B cell (primary cell): ENCODE data around the gene SLC29A3. TPM values are rescaled to one million over a fixed set of nuclear protein-coding genes. Genes with fewer than 3 reads are reported as not detected.
A peak's percentile ranks its signal among the peaks of the same experiment; 100 is the strongest.

Experiments
- ATAC-seq: fragments of 200-7000 bp; cut with Tn5 transposase; one replicate; pipeline ENCODE4 v1.10.0; 2021; ENCODE audit warnings: low read depth, mild to moderate bottlenecking, moderate number of reproducible peaks, moderate library complexity
- CTCF ChIA-PET: fragments of 350-600 bp; sonication (Branson Sonifier 250); formaldehyde crosslinking; loops from one replicate; lab custom pipeline; 2021; ENCODE audit warnings: antibody characterized with exemption, inconsistent platforms; lab: Charles Lee
- POLR2A ChIA-PET: fragments of 350-600 bp; sonication (Branson Sonifier 250); formaldehyde crosslinking; loops from one replicate; lab custom pipeline; 2021; ENCODE audit warnings: antibody characterized with exemption; lab: Charles Lee
- DNase-seq: peaks from one replicate; pipeline ENCODE4 v3.0.0; 2013
- H2AFZ ChIP-seq: 2 replicates; pipeline ENCODE4 v1.6.1; 2012; ENCODE audit warnings: mild to moderate bottlenecking, low read depth, low read length; ENCODE audit not compliant: insufficient read depth, poor library complexity, severe bottlenecking
- H3K27ac ChIP-seq, 2 donors: 1 replicate in 1 of 2; 2 replicates in 1 of 2; pipeline ENCODE4 v1.5.1; 2012 to 2013; ENCODE audit warnings: low read length in 2 of 2, mild to moderate bottlenecking in 2 of 2, moderate library complexity in 1 of 2
- H3K27me3 ChIP-seq, 4 experiments: fragments of 200-600 bp in 1 of 4; sonication (generic) in 1 of 4; replicated peaks in 1 of 4; 1 replicate in 2 of 4; 2 replicates in 2 of 4; pipeline versions ENCODE4 v1.6.1 to v1.7.0; 2013 to 2016; ENCODE audit warnings: low read length in 3 of 4, mild to moderate bottlenecking in 2 of 4, mixed read lengths in 1 of 4, moderate library complexity in 1 of 4; ENCODE audit not compliant: insufficient read depth in 4 of 4, control insufficient read depth in 3 of 4; ENCODE audit errors: control extremely low read depth in 1 of 4
- H3K36me3 ChIP-seq, 2 experiments: replicated peaks in 1 of 2; 1 replicate in 1 of 2; 2 replicates in 1 of 2; pipeline versions ENCODE4 v1.6.1 to v1.7.1; 2013; ENCODE audit warnings: low read length in 1 of 2; ENCODE audit not compliant: insufficient read depth in 2 of 2, control insufficient read depth in 1 of 2; ENCODE audit errors: control extremely low read depth in 1 of 2, extremely low read depth in 1 of 2
- H3K4me1 ChIP-seq, 2 donors: fragments of 200-600 bp in 1 of 2; sonication (generic) in 1 of 2; 1 replicate in 1 of 2; 2 replicates in 1 of 2; pipeline versions ENCODE4 v1.5.1 to v1.6.1; 2013 to 2017; ENCODE audit warnings: low read length in 2 of 2; ENCODE audit not compliant: control insufficient read depth in 2 of 2, insufficient read depth in 2 of 2
- H3K4me2 ChIP-seq: replicated peaks from 2 replicates; pipeline ENCODE3; 2012; ENCODE audit warnings: mild to moderate bottlenecking, low read depth, low read length; ENCODE audit not compliant: poor library complexity, severe bottlenecking
- H3K4me3 ChIP-seq, 5 experiments: fragments of 200-600 bp in 1 of 5; sonication (generic) in 1 of 5; 1 replicate in 3 of 5; 2 replicates in 2 of 5; pipeline versions ENCODE4 v1.5.1 to v1.7.0; 2011 to 2016; ENCODE audit warnings: low read length in 4 of 5, mild to moderate bottlenecking in 4 of 5, low read depth in 2 of 5, control low read depth in 1 of 5, moderate library complexity in 1 of 5; ENCODE audit not compliant: insufficient read depth in 1 of 5; ENCODE audit errors: control extremely low read depth in 1 of 5, extremely low read depth in 1 of 5
- H3K79me2 ChIP-seq: fragments of 200-600 bp; sonication (generic); one replicate; pipeline ENCODE4 v1.6.0; 2016; ENCODE audit warnings: low read length; ENCODE audit not compliant: control insufficient read depth, insufficient read depth
- H3K9ac ChIP-seq: fragments of 200-600 bp; sonication (generic); 2 replicates; pipeline ENCODE4 v1.6.1; 2017; ENCODE audit warnings: mild to moderate bottlenecking, low read length, moderate library complexity
- H3K9me3 ChIP-seq, 3 donors: one replicate each; pipeline versions ENCODE4 v1.6.1 to v1.7.1; 2013; ENCODE audit warnings: low read length in 2 of 3; ENCODE audit not compliant: control insufficient read depth in 2 of 3, insufficient read depth in 1 of 3; ENCODE audit errors: control extremely low read depth in 1 of 3
- H4K20me1 ChIP-seq: 2 replicates; pipeline ENCODE4 v1.6.0; 2012; ENCODE audit warnings: mild to moderate bottlenecking, low read length; ENCODE audit not compliant: insufficient read depth, control insufficient read depth, poor library complexity, severe bottlenecking
- H3K27ac Mint-ChIP-seq: one replicate; pipeline ENCODE4 v1.8.0; 2021; ENCODE audit warnings: mixed read lengths
- H3K27me3 Mint-ChIP-seq: one replicate; pipeline ENCODE4 v1.8.0; 2021; ENCODE audit warnings: mixed read lengths
- H3K4me1 Mint-ChIP-seq: one replicate; pipeline ENCODE4 v1.8.0; 2021; ENCODE audit warnings: mixed read lengths
- H3K4me3 Mint-ChIP-seq: one replicate; pipeline ENCODE4 v1.8.0; 2021; ENCODE audit warnings: mixed read lengths
- H3K9me3 Mint-ChIP-seq: one replicate; pipeline ENCODE4 v1.8.0; 2022; ENCODE audit warnings: mixed read lengths; ENCODE audit not compliant: insufficient read depth
- CTCF ChIP-seq: fragments of 200-600 bp; IDR thresholded peaks from one replicate; pipeline ENCODE4 v1.8.0; 2022; ENCODE audit warnings: antibody characterized with exemption, mild to moderate bottlenecking
- EZH2 ChIP-seq: IDR thresholded peaks from 2 replicates; pipeline ENCODE4 v1.6.1; 2012; ENCODE audit warnings: borderline replicate concordance, low read depth, mild to moderate bottlenecking, moderate library complexity, low read length; ENCODE audit not compliant: insufficient read depth, poor library complexity, severe bottlenecking
- WGBS: methylation state at CpG from one replicate; pipeline ENCODE4 v1.1.5; 2013; ENCODE audit warnings: missing lambda C conversion rate; ENCODE audit not compliant: insufficient coverage; 5-methylcytosine and 5-hydroxymethylcytosine counted together
- intact Hi-C: fragments of 100-400 bp; cut with micrococcal nuclease; formaldehyde crosslinking; loops from one replicate; pipeline ENCODE4 v1.10.0; 2022
- polyA plus RNA-seq: library from polyadenylated mRNA; depleted of rRNA; stranded (reverse); fragments of >200 nt; gene quantifications from 2 replicates; pipeline ENCODE4 v1.2.3, GENCODE V29; 2012
- total RNA-seq, 2 donors: library from RNA; stranded (reverse); fragments of 120-200 nt in 1 of 2; gene quantifications; 1 replicate in 1 of 2; 2 replicates in 1 of 2; pipeline versions ENCODE4 v1.2.3 to v1.2.4, GENCODE V29; 2013 to 2022

The SLC29A3 gene
- total and polyA plus RNA-seq, 2 donors (not counting 1 experiment from before 2014, with no cell fraction given) = 4.5 to 8.2 TPM

- no peaks in the 10 kb centered on the region for H3K9me3 Mint-ChIP-seq
- intact Hi-C loops = no loop called here
- H3K4me1 ChIP-seq = peaks cover 0 to 5% of the 10 kb centered on the region in 2 donors
- no peak for TF ChIP-seq CTCF
- TF ChIP-seq EZH2 = no peak
- H3K4me2 ChIP-seq = no peak overlapping the region
- no peak overlapping the region for H2AFZ ChIP-seq
- H3K9me3 ChIP-seq = no peaks in the 10 kb centered on the region
- H3K9ac ChIP-seq = no peak overlapping the region
- no peak overlapping the region for H3K27ac ChIP-seq
- H3K4me3 Mint-ChIP-seq = no peak overlapping the region
- peaks cover 0 to 11% (median 0%) of the 10 kb centered on the region in 4 experiments for H3K27me3 ChIP-seq
- H3K27ac Mint-ChIP-seq = no peak overlapping the region
- CTCF ChIA-PET = no interaction called here
- H4K20me1 ChIP-seq = no peaks in the 10 kb centered on the region
- H3K4me3 ChIP-seq = no peak overlapping the region
- no peaks in the 10 kb centered on the region for H3K79me2 ChIP-seq
- ATAC-seq (no peak), DNase-seq (no peak)
- peaks cover 34% of the 10 kb centered on the region for H3K27me3 Mint-ChIP-seq
- 95% methylated on average over 3 of the region's 3 CpGs for WGBS
- H3K4me1 Mint-ChIP-seq = peaks cover 6% of the 10 kb centered on the region
- H3K36me3 ChIP-seq = no peaks in the 10 kb centered on the region
- POLR2A ChIA-PET = no interaction called here
These were observed 21.7 kb upstream of the SLC29A3 start for GRCh38 chr10:71297343-71297742.

- Histone ChIP-seq H3K4me3 (no peak overlapping the region), H3K9ac (no peak overlapping the region), H3K79me2 (no peaks in the 10 kb centered on the region), H3K4me2 (peak overlapping the region; percentile 35), H4K20me1 (no peaks in the 10 kb centered on the region), H3K4me1 (peaks cover 0 to 5% of the 10 kb centered on the region in 2 donors), H3K27me3 (peaks cover 0 to 11% (median 0%) of the 10 kb centered on the region in 4 experiments), H3K36me3 (no peaks in the 10 kb centered on the region), H3K9me3 (no peaks in the 10 kb centered on the region), H3K27ac (no peak overlapping the region), H2AFZ (no peak overlapping the region)
- H3K9me3 Mint-ChIP-seq = no peaks in the 10 kb centered on the region
- no peak for TF ChIP-seq EZH2
- no peak for TF ChIP-seq CTCF
- H3K4me3 Mint-ChIP-seq = no peak overlapping the region
- DNase-seq (peak; percentile 32), ATAC-seq (no peak)
- POLR2A ChIA-PET = interaction anchor here (0.6 to 0.7 kb wide), 2 partner anchors 82 to 390 kb away, joined by 3 to 8 read pairs; no protein-coding TSS in a partner anchor
- intact Hi-C loops = no loop called here
- no peak overlapping the region for H3K27ac Mint-ChIP-seq
- WGBS = 57% methylated on average over 6 of the region's 14 CpGs
- H3K4me1 Mint-ChIP-seq = peaks cover 6% of the 10 kb centered on the region
- CTCF ChIA-PET = interaction anchor here (0.6 to 1.4 kb wide), 3 partner anchors 17 to 399 kb away, joined by 3 read pairs; no protein-coding TSS in a partner anchor
- H3K27me3 Mint-ChIP-seq = peaks cover 34% of the 10 kb centered on the region
These were observed 19.8 kb upstream of the SLC29A3 start for GRCh38 chr10:71299071-71299785.
